LNCAP (cell line): ENCODE measurements around the gene TEX53.

Source experiments
- TF ChIP-seq, protein P1 (sequence below): fragments of 450-650 bp; IDR thresholded peaks from 2 replicates; pipeline ENCODE4 v1.5.1; 2017; ENCODE audit warnings: mild to moderate bottlenecking

Gene TEX53

DNA sequence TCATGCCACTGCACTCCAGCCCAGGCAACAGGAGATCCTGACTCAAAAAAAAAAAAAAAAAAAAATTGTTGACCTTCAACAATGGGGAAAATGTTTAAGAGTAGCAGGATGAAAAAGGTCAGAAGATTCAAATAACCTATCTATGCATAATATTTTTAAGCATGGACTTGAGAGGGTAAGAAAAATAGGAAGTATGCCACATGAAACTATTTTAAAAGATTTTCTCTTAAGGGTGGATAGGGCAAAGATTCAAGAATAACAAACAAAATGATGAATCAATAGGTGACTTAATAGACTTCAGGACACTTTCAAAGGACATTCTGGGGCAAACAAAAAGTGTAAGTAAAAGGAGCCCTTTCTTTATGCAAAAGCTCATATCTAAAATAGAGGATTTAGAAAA is 21.2 kb upstream of the TEX53 start:
- TF ChIP-seq, protein P1, sequence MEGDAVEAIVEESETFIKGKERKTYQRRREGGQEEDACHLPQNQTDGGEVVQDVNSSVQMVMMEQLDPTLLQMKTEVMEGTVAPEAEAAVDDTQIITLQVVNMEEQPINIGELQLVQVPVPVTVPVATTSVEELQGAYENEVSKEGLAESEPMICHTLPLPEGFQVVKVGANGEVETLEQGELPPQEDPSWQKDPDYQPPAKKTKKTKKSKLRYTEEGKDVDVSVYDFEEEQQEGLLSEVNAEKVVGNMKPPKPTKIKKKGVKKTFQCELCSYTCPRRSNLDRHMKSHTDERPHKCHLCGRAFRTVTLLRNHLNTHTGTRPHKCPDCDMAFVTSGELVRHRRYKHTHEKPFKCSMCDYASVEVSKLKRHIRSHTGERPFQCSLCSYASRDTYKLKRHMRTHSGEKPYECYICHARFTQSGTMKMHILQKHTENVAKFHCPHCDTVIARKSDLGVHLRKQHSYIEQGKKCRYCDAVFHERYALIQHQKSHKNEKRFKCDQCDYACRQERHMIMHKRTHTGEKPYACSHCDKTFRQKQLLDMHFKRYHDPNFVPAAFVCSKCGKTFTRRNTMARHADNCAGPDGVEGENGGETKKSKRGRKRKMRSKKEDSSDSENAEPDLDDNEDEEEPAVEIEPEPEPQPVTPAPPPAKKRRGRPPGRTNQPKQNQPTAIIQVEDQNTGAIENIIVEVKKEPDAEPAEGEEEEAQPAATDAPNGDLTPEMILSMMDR, result no peak

DNA sequence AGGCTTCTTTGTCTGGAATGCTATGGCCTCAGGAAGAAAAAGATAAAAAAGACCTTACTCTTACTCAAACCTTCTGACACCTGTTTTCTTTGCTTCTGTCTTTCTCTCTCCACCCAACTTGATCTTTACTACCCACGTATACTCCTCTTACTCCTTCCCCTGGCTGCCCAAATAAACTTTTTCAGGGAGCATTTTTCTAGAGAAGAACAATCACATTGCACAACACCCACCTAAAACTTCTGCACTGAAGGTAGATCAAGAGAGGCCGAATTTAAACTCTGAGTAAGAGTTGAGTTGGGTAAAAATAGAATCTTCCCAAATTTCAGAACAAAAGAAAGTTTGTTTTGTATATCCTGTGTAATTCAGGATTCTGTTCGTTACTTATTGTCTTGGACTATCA is 20.5 kb upstream of the TEX53 start:
- TF ChIP-seq, protein P1, result no peak

DNA sequence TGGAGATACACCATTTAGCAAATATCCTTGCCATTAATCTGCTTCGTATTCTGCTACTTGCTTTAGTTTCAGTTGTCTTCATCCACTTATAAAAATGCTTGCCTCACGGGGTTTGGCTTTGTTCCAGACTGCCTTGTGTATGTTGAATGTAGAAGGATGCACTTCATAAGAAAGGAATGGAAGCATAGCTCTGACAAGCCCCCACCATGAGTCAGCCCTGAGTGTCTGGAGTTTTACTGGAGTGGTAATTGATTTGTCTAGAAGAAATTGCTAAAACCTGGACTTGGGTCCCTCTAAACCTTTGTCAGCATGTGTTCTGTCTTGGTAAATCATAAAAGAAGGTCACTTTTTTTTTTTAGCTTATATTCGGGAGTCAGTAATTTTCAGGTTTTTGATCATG is 19.8 kb upstream of the TEX53 start:
- TF ChIP-seq, protein P1, result no peak

DNA sequence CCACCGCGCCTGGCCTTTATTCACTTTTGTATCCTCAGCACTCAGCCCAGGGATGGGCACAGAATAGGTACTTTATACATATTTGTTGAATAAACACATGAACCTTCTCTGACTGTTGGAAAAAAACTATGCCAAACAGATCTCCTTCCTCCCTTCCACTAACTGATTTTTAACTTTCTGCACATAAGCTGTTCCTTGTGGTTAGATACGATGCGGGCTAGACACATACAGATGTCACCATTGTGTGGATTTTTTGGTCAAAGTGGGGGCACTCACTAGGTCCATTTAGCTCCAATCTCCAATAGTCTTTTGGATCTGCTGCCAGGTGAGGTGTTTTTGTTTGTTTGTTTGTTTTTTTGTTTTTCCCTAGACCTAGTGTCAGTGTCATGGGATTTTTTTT is 19.3 kb upstream of the TEX53 start:
- TF ChIP-seq, protein P1, result no peak

DNA sequence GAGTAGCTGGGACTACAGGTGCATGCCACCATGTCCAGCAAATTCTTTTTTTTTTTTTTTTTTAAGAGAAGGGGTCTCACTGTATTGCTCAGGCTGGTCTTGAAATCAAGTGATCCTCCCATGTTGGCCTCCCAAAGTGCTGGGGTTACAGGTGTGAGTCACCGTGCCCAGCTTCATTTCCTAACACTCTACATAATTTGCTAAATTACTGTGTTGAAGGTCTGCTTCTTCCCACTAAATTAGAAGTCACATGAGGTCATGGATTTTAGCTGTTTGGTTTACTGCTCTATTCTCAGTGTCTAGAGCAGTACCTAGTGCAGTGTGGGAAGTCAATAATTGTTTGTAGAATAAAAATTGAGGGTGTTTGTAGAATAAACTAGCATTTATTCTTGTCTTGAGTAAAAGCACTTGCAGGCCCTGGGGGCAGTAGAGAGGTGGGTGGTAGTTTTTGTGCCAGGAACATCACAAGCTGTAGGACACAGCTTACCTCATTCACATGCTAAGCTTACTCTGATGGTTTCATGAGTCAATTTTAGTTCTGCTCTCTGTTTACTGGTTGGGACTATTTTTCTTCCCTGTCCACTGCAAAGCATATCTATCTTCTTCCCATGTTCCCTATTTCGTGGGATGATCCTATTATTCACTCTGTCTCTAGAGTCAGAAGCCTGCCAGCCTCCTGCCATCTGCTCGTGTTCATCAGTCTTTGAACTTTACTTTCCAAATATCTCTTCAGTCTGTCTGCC is 17.4 kb upstream of the TEX53 start:
- TF ChIP-seq, protein P1, result no peak

DNA sequence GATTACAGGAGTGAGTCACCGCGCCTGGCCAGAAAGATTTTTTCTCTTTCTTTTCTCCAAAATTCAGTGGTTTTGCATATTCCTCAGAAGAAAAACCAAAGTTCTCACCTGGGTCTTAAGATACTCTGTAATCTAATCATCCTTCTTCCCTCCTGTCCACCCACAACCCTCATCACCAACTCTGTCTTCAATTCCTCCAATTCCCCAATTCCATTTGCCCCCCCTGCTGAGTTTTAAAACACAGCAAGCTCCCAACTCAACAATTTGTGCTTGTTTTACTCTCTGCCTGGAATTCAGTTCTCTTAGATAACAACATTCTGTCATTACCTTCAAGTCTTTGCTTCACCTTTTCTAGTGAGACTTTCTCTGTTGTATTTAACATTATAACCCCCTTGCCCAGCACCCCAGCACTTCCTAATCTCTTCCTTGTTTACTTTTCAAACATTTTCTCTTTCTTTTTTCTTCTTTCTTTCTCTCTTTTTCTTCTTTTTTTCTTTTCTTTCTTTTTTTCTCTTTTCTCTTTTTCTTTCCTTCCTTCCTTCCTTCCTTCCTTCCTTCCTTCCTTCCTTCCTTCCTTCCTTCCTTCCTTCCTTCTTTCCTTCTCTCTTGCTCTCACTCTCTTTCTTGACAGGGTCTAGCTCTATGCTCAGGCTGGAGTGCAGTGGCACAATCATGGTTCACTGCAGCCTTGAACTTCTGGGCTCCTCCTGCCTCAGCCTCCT is 16.6 kb upstream of the TEX53 start:
- TF ChIP-seq, protein P1, result no peak

DNA sequence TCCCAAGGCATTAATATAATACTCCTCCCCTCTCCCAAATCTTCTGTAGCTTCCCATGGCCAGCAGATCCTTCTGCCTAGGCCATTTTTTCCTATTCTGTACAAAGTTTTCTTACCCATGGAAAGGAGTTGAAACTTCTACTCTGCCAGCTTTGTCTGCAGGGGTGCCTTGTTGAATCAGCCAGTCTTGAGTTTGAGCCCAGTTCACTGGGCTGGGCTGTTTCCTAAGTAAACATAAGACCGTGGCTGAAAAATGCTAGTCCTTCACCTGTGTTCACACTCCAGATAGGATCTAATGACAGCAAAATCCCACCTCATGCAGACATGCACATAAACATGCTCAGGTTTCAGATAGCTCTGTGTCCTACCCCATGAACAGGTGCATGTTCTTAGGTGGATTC is 14.0 kb upstream of the TEX53 start:
- TF ChIP-seq, protein P1, result no peak
